Transverse colon (tissue), 4 donors: Measurements from ENCODE around the gene MSRB2. TPM values are rescaled to one million over a fixed set of nuclear protein-coding genes. Genes with fewer than 3 reads are reported as not detected.
"Not testable (repeated sequence)": the region's sequence is repeated elsewhere in the genome, so short reads cannot be mapped to it uniquely, and the experiment has no call there.

Experiments
- DNase-seq: peaks from one replicate; pipeline ENCODE4 v3.0.0-alpha.2; 2019
- H3K27ac ChIP-seq, 4 donors: fragments of 200-600 bp; sonication (generic); 2 replicates each; pipeline ENCODE4 v1.5.1; 2016 to 2018; ENCODE audit warnings: inconsistent platforms in 4 of 4
- H3K27me3 ChIP-seq: fragments of 200-600 bp; sonication (generic); 2 replicates; pipeline ENCODE4 v1.5.1; 2017; ENCODE audit warnings: inconsistent platforms
- H3K36me3 ChIP-seq, 4 donors: fragments of 200-600 bp; sonication (generic); 2 replicates each; pipeline ENCODE4 v1.5.1; 2017 to 2019; ENCODE audit warnings: inconsistent platforms in 4 of 4
- H3K4me1 ChIP-seq, 4 donors: fragments of 200-600 bp; sonication (generic); 2 replicates each; pipeline ENCODE4 v1.5.1; 2017 to 2020; ENCODE audit warnings: inconsistent platforms in 4 of 4
- H3K4me3 ChIP-seq, 4 donors: fragments of 200-600 bp; sonication (generic); 1 replicate in 1 of 4; 2 replicates in 3 of 4; pipeline versions ENCODE4 v1.5.1 to v1.6.1; 2017 to 2019; ENCODE audit warnings: inconsistent platforms in 4 of 4
- H3K9me3 ChIP-seq, 2 donors: fragments of 200-600 bp; sonication (generic); 2 replicates each; pipeline ENCODE4 v1.5.1; 2017 to 2019; ENCODE audit warnings: inconsistent platforms in 2 of 2
- EP300 ChIP-seq: sonication (generic); formaldehyde crosslinking; IDR thresholded peaks from one replicate; pipeline ENCODE4 v1.6.1; 2017; ENCODE audit warnings: antibody characterized with exemption, low read depth
- POLR2A ChIP-seq: fragments of 450-650 bp; IDR thresholded peaks from one replicate; pipeline ENCODE4 v1.6.1; 2016; ENCODE audit warnings: antibody characterized with exemption, mild to moderate bottlenecking, moderate library complexity
- POLR2AphosphoS5 ChIP-seq, 3 donors: sonication (generic); formaldehyde crosslinking; IDR thresholded peaks; one replicate each; pipeline ENCODE4 v1.6.1; 2016; ENCODE audit warnings: antibody characterized with exemption in 3 of 3
- WGBS, 2 donors: methylation state at CpG; one replicate each; pipeline ENCODE4 v1.1.5; 2018; ENCODE audit warnings: low coverage in 1 of 2; 5-methylcytosine and 5-hydroxymethylcytosine counted together
- in situ Hi-C, 4 donors: fragments of 200-750 bp; cut with MboI; loops; one replicate each; pipeline versions ENCODE4 v1.15.0 to v1.15.1; 2017; ENCODE audit warnings: low sequenced_read_pairs in 3 of 4, low pct_ligation_motif_present in 1 of 4, low pct_unique_long_range_greater_than_20kb in 1 of 4
- intact Hi-C: fragments of 100-400 bp; cut with DNase I; formaldehyde crosslinking; loops from one replicate; pipeline ENCODE4 v1.15.1; 2023; ENCODE audit warnings: low total_unique reads
- total RNA-seq, 4 donors: library from RNA; depleted of rRNA; stranded (reverse); fragments of >200 nt; gene quantifications; one replicate each; pipeline ENCODE4 v1.1.0, GENCODE V29; 2016
- TF ChIP-seq, protein P1 (sequence below), 5 experiments: fragments of 200-600 bp in 3 of 5; fragments of 450-650 bp in 2 of 5; sonication (generic) in 3 of 5; IDR thresholded peaks; 1 replicate in 2 of 5; 2 replicates in 3 of 5; pipeline ENCODE4 v1.5.1; 2016 to 2017; ENCODE audit warnings: antibody characterized with exemption in 5 of 5, inconsistent platforms in 3 of 5, mild to moderate bottlenecking in 2 of 5, moderate library complexity in 1 of 5

Gene MSRB2
- total RNA-seq, 4 donors from 2014 or later: 7.5 to 29.1 (median 19.2) TPM

DNA sequence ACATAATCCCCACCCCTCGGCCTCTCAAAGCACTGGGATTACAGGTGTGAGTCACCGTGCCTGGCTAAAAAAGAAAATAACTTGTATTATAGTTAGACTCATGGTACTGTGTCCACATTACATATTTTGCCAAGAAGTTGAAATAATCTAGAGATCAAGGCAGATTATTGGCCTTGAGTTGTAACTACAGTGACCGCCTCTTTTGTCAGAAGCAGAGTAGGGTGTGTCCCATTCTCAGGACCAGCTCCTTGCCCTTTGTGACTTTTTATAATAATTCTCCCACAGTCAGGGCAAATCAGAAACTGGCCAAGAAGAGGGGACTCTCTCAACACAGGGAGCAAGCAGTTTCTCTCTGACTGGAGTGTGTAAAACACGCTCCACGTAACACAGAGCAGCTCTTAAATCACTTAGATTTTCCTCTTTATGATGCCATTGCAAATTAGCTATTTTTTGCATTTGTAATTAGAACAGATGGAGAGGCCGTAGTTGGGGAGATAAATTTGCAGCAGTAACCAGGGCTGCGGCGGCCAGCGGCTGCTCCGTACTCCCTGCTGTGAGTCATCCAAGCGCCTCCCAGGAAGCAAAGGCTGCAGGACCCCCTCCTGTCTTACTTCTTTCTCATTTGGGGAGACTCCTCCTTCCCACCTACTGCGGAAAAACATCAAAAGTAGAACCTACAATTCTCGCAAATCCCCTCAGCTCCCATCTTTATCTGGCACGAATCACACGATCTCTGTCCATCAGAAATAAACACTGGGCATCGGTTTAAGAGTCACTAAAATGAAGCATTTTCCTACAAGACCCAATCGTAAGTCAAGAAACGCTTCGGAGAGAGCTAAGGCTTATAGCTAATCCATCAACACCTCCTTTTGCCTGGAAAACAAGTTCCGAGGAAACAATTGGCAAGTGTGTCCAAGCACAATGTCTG lies 32.1 kb upstream of the MSRB2 start:
- Histone ChIP-seq H3K27me3 (no peaks in the 10 kb centered on the region), H3K36me3 (no peaks in the 10 kb centered on the region), H3K4me3 (no peak overlapping the region), H3K27ac (peak overlapping the region in 3 of 4 donors; percentile 50 to 70 (median 67)), H3K9me3 (no peaks in the 10 kb centered on the region), H3K4me1 (peaks cover 4 to 22% (median 19%) of the 10 kb centered on the region in 4 donors)
- no peak for DNase-seq
- 53 to 70% methylated on average over 13 to 20 of the region's 20 CpGs for WGBS, 2 donors
- in situ Hi-C loops: no loop called here
- intact Hi-C loops: loop anchor here (10.0 kb wide), 1 partner anchor 1059 kb away; the partner anchor contains the start of gene DNAJC1
- TF ChIP-seq, protein P1, sequence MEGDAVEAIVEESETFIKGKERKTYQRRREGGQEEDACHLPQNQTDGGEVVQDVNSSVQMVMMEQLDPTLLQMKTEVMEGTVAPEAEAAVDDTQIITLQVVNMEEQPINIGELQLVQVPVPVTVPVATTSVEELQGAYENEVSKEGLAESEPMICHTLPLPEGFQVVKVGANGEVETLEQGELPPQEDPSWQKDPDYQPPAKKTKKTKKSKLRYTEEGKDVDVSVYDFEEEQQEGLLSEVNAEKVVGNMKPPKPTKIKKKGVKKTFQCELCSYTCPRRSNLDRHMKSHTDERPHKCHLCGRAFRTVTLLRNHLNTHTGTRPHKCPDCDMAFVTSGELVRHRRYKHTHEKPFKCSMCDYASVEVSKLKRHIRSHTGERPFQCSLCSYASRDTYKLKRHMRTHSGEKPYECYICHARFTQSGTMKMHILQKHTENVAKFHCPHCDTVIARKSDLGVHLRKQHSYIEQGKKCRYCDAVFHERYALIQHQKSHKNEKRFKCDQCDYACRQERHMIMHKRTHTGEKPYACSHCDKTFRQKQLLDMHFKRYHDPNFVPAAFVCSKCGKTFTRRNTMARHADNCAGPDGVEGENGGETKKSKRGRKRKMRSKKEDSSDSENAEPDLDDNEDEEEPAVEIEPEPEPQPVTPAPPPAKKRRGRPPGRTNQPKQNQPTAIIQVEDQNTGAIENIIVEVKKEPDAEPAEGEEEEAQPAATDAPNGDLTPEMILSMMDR (IDR thresholded peaks at IDR 0.05): no peak
- TF ChIP-seq EP300 (no peak), POLR2AphosphoS5 (IDR thresholded peaks at IDR 0.05) (no peak), POLR2A (no peak)

DNA sequence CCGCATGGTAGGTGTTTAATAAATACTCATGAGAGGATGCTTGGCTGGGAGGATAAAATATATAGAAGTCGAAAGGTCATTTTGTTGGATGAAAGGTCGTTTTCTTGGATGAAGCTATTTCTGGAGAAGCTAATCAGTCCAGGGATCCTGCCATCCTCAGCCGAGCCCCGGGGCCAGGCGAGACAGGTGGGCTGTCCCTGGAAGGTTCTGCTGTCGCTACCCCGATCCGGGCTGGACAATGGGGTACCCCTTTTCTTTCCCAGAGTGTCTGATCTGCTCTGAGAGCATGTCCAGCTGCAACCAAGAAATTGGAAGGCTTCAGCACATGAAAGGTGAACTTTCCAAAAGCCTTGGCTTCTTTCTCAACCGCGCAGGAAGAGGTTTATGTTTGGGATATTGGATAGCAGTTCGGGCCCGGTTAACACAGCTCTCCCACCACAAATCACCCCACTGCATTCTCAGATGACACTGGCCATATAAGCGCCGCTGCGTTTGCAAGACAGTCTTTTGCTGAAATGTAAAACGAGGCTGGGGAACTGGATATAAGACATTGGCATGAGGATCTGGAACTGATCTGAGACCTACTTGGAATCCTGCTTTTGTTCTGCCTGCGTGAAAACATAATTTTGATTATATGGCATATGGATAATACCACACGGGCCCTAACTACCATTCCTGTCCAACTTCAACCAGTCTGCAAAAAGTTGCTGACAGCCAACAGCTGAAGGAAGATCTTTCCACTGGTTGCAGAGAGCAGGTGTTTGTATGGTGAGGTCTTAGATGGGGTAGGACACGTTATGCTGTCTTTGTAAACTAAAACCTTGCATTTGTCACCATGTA lies 31.2 kb upstream of the MSRB2 start:
- intact Hi-C loops (loop anchor here (10.0 kb wide), 1 partner anchor 1059 kb away; the partner anchor contains the start of gene DNAJC1), in situ Hi-C loops (no loop called here)
- peaks cover 4 to 22% (median 19%) of the 10 kb centered on the region in 4 donors for H3K4me1 ChIP-seq
- WGBS, 2 donors: 69 to 78% methylated on average over 12 to 20 of the region's 20 CpGs
- TF ChIP-seq EP300: no peak
- TF ChIP-seq POLR2A: no peak
- no peak for TF ChIP-seq POLR2AphosphoS5 (IDR thresholded peaks at IDR 0.05)
- TF ChIP-seq, protein P1 (IDR thresholded peaks at IDR 0.05): no peak
- H3K27me3 ChIP-seq: no peaks in the 10 kb centered on the region
- no peak overlapping the region for H3K4me3 ChIP-seq
- DNase-seq: no peak
- H3K9me3 ChIP-seq: no peaks in the 10 kb centered on the region
- no peaks in the 10 kb centered on the region for H3K36me3 ChIP-seq
- H3K27ac ChIP-seq: peak overlapping the region in 3 of 4 donors; percentile 50 to 70 (median 67)

DNA sequence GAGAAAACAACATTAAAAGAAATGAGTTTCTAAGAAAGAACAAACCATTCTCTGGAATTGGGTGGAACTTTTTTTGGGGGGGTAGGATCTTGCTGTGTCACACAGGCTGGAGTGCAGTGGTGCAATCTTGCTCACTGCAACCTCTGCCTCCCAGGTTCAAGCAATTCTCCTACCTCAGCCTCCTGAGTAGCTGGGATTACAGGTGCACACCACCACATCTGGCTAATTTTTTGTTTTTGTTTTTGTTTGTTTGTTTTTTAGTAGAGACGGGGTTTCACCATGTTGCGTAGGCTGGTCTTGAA lies 30.6 kb upstream of the MSRB2 start:
- intact Hi-C loops: loop anchor here (10.0 kb wide), 1 partner anchor 1060 kb away; the partner anchor contains the start of gene DNAJC1
- 86% methylated on average over 2 of the region's 2 CpGs; no CpG with 5 or more reads in 1 of the 2 donors for WGBS, 2 donors
- DNase-seq, H3K4me3 ChIP-seq, H3K9me3 ChIP-seq, in situ Hi-C loops, H3K27me3 ChIP-seq, H3K36me3 ChIP-seq: not testable (repeated sequence)
- Histone ChIP-seq H3K4me1 (peaks cover 4 to 22% (median 19%) of the 10 kb centered on the region in 4 donors), H3K27ac (peak overlapping the region; percentile 46 to 70 (median 58))

DNA sequence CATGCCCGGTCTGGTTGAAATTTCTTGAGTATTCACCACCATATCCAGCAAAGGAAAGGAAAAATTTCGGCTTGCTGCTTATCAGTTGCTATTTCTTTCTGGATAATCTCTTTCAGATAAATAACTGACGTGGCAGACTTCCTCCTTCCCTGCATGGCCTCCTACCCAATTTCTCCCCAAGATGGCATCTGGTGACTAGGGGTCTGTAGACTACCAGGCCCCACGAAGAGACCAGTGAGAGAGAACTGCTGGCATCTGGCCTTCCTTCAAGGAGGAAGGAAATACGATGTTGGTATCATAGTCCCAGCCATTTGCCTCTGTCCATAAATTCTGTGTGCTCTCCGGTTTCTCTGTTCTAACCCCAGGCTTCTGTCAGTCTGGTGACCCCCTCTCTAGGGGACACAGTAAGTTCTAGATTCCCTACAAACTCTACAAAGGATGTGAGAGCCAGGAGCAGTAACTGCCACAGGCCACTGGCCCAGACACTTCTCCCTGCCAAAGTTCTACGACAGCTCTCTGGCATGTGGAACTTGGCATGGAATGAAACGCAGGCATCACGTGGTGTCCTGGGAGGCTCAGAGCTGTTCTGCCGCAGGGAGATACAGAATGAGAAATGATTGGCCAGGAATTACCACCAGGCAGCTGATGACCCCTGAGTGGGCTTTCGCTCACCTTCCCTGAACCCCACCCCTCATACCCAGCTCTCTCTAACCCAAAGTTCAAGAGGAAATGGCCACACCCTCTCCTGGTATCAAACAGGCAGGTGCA lies 30.0 kb upstream of the MSRB2 start:
- Histone ChIP-seq H3K4me1 (peaks cover 4 to 22% (median 19%) of the 10 kb centered on the region in 4 donors), H3K36me3 (no peaks in the 10 kb centered on the region), H3K27ac (peak overlapping the region; percentile 46 to 70 (median 58)), H3K27me3 (no peaks in the 10 kb centered on the region), H3K9me3 (no peaks in the 10 kb centered on the region), H3K4me3 (no peak overlapping the region)
- no peak for TF ChIP-seq POLR2A
- TF ChIP-seq POLR2AphosphoS5 (IDR thresholded peaks at IDR 0.05): peak; percentile 31 to 49 (median 35)
- in situ Hi-C loops (no loop called here), intact Hi-C loops (loop anchor here (10.0 kb wide), 1 partner anchor 1061 kb away; the partner anchor contains the start of gene DNAJC1)
- peak; percentile 82 for DNase-seq
- WGBS, 2 donors: 15 to 31% methylated on average over 4 to 11 of the region's 11 CpGs
